PC-3 (cell line): ENCODE measurements around the gene SENP7. TPM values are rescaled to one million over a fixed set of nuclear protein-coding genes. Genes with fewer than 3 reads are reported as not detected.

Experiments
- ATAC-seq: fragments of 200-7000 bp; cut with Tn5 transposase; 2 replicates; pipeline ENCODE4 v1.9.1; 2020; ENCODE audit warnings: mild to moderate bottlenecking, moderate library complexity
- BruUV-seq: library from RNA; stranded (reverse); fragments of 400-500 nt; replicated peaks from 2 replicates; lab custom pipeline; 2021; lab: Mats Ljungman, UMichigan
- CTCF ChIA-PET: fragments of 300-600 bp; sonication (Branson Sonifier 250); formaldehyde crosslinking; loops from one replicate; lab custom pipeline; 2022; ENCODE audit warnings: antibody characterized with exemption; lab: Charles Lee
- POLR2A ChIA-PET: fragments of 300-600 bp; sonication (Branson Sonifier 250); formaldehyde crosslinking; loops from one replicate; lab custom pipeline; 2022; ENCODE audit warnings: antibody characterized with exemption; ENCODE audit not compliant: unreplicated experiment; lab: Charles Lee
- DNase-seq: peaks from one replicate; pipeline ENCODE4 v3.0.0-alpha.2; 2015
- H2AFZ ChIP-seq: fragments of 300-600 bp; sonication (generic); 2 replicates; pipeline ENCODE4 v1.6.0; 2016; ENCODE audit warnings: antibody characterized with exemption, low read length
- H3F3A ChIP-seq: fragments of 300-600 bp; sonication (generic); one replicate; pipeline ENCODE4 v1.6.0; 2017; ENCODE audit warnings: antibody characterized with exemption, low read length, control low read depth, mild to moderate bottlenecking; ENCODE audit not compliant: unreplicated experiment
- H3K27ac ChIP-seq: fragments of 300-600 bp; sonication (generic); 2 replicates; pipeline ENCODE4 v1.5.1; 2016; ENCODE audit warnings: mild to moderate bottlenecking, low read length
- H3K27me3 ChIP-seq: fragments of 300-600 bp; sonication (generic); 2 replicates; pipeline ENCODE4 v1.6.1; 2016; ENCODE audit warnings: low read length, mixed read lengths
- H3K36me3 ChIP-seq: fragments of 300-600 bp; sonication (generic); 2 replicates; pipeline ENCODE4 v1.6.1; 2016; ENCODE audit warnings: low read depth, mixed run types, low read length, mixed read lengths
- H3K4me1 ChIP-seq: fragments of 300-600 bp; sonication (generic); 2 replicates; pipeline ENCODE4 v1.5.1; 2016; ENCODE audit warnings: low read length; ENCODE audit not compliant: insufficient read depth
- H3K4me2 ChIP-seq: fragments of 300-600 bp; sonication (generic); 2 replicates; pipeline ENCODE4 v1.6.0; 2016; ENCODE audit warnings: low read length
- H3K4me3 ChIP-seq: fragments of 300-600 bp; sonication (generic); 2 replicates; pipeline ENCODE4 v1.5.1; 2016; ENCODE audit warnings: mild to moderate bottlenecking, low read length, mixed read lengths
- H3K79me2 ChIP-seq: fragments of 300-600 bp; sonication (generic); 2 replicates; pipeline ENCODE4 v1.6.1; 2017; ENCODE audit warnings: low read length, mixed read lengths
- H3K9ac ChIP-seq: fragments of 300-600 bp; sonication (generic); 2 replicates; pipeline ENCODE4 v1.6.0; 2016; ENCODE audit warnings: mild to moderate bottlenecking, low read length
- H3K9me2 ChIP-seq: fragments of 300-600 bp; sonication (generic); replicated peaks from 2 replicates; pipeline ENCODE4 v1.6.1; 2016; ENCODE audit warnings: mixed run types, low read length, mixed read lengths
- H3K9me3 ChIP-seq: fragments of 300-600 bp; sonication (generic); 2 replicates; pipeline ENCODE4 v1.6.1; 2016; ENCODE audit warnings: low read length, mixed read lengths
- H4K20me1 ChIP-seq: fragments of 300-600 bp; sonication (generic); 2 replicates; pipeline ENCODE4 v1.6.1; 2016; ENCODE audit warnings: low read length, mixed read lengths
- CTCF ChIP-seq: fragments of 300-600 bp; sonication (generic); conservative IDR thresholded peaks from 2 replicates; pipeline ENCODE4 v1.5.1; 2017; ENCODE audit warnings: antibody characterized with exemption, low read depth, mild to moderate bottlenecking, low read length
- EZH2 ChIP-seq: fragments of 300-600 bp; sonication (generic); IDR thresholded peaks from one replicate; pipeline ENCODE4 v1.6.1; 2017; ENCODE audit warnings: antibody characterized with exemption, mild to moderate bottlenecking, low read length; ENCODE audit not compliant: unreplicated experiment
- EZH2phosphoT487 ChIP-seq: fragments of 300-600 bp; sonication (generic); IDR thresholded peaks from 2 replicates; pipeline ENCODE4 v1.6.1; 2018; ENCODE audit warnings: mild to moderate bottlenecking, antibody characterized with exemption, low read length, borderline replicate concordance
- intact Hi-C: fragments of 100-400 bp; cut with micrococcal nuclease; formaldehyde crosslinking; loops from 2 replicates; pipeline ENCODE4 v1.9.0; 2023
- total RNA-seq: library from RNA; depleted of rRNA; stranded (reverse); fragments of >200 nt; gene quantifications from 2 replicates; pipeline ENCODE4 v1.2.3, GENCODE V29; 2014

SENP7 gene
- total RNA-seq, 1 experiment from 2014 or later: 4.8 TPM

GRCh38 chr3:101513419-101513986 is 491 bp upstream of the SENP7 start:
- Histone ChIP-seq H3K36me3 (no peaks in the 10 kb centered on the region), H3K9me3 (no peaks in the 10 kb centered on the region), H3K9me2 (no peaks in the 10 kb centered on the region), H3K4me3 (peak overlapping the region; percentile 70), H3F3A (no peaks in the 10 kb centered on the region), H3K9ac (peak overlapping the region; percentile 77), H3K27me3 (no peaks in the 10 kb centered on the region), H3K4me1 (peaks cover 38% of the 10 kb centered on the region), H3K27ac (peak overlapping the region; percentile 67), H3K4me2 (peak overlapping the region; percentile 76), H3K79me2 (peaks cover 17% of the 10 kb centered on the region), H4K20me1 (no peaks in the 10 kb centered on the region), H2AFZ (peak overlapping the region; percentile 80)
- intact Hi-C loops: loop anchor here (2.0 to 5.0 kb wide), 3 partner anchors 47 to 221 kb away; partner anchors contain the start of gene TRMT10C
- TSS peak; percentile 97 for BruUV-seq
- POLR2A ChIA-PET: no interaction called here
- DNase-seq (no peak), ATAC-seq (no peak)
- no peak for TF ChIP-seq EZH2
- TF ChIP-seq EZH2phosphoT487: no peak
- TF ChIP-seq CTCF: no peak
- CTCF ChIA-PET: no interaction called here

GRCh38 chr3:101512396-101512645 is 691 bp downstream of the SENP7 start:
- H3K4me2 ChIP-seq: peak overlapping the region; percentile 76
- H3F3A ChIP-seq: no peaks in the 10 kb centered on the region
- no peaks in the 10 kb centered on the region for H3K27me3 ChIP-seq
- ChIA-PET POLR2A (interaction anchor here (0.6 kb wide), 1 partner anchor 316 kb away, joined by 8 read pairs; no protein-coding TSS in a partner anchor), CTCF (interaction anchor here (0.9 kb wide), 1 partner anchor 130 kb away, joined by 4 read pairs; no protein-coding TSS in a partner anchor)
- BruUV-seq: TSS peak; percentile 83
- H2AFZ ChIP-seq: peak overlapping the region; percentile 80
- TF ChIP-seq CTCF (no peak), EZH2 (no peak), EZH2phosphoT487 (no peak)
- H3K36me3 ChIP-seq: no peaks in the 10 kb centered on the region
- H3K9ac ChIP-seq: peak overlapping the region; percentile 77
- H3K9me3 ChIP-seq: no peaks in the 10 kb centered on the region
- H3K79me2 ChIP-seq: peaks cover 17% of the 10 kb centered on the region
- H3K4me1 ChIP-seq: peaks cover 30% of the 10 kb centered on the region
- H3K4me3 ChIP-seq: peak overlapping the region; percentile 70
- H4K20me1 ChIP-seq: no peaks in the 10 kb centered on the region
- no peak for ATAC-seq
- H3K27ac ChIP-seq: peak overlapping the region; percentile 67
- DNase-seq: no peak
- intact Hi-C loops: loop anchor here (1.0 to 5.0 kb wide), 4 partner anchors 48 to 283 kb away; partner anchors contain the start of gene TRMT10C
- no peaks in the 10 kb centered on the region for H3K9me2 ChIP-seq

GRCh38 chr3:101509811-101510210 is 3.2 kb downstream of the SENP7 start:
- H3K4me3 ChIP-seq: no peak overlapping the region
- TF ChIP-seq CTCF (no peak), EZH2phosphoT487 (no peak), EZH2 (no peak)
- H4K20me1 ChIP-seq: no peaks in the 10 kb centered on the region
- H3K9ac ChIP-seq: no peak overlapping the region
- DNase-seq (peak; percentile 78), ATAC-seq (no peak)
- H3K27me3 ChIP-seq: no peaks in the 10 kb centered on the region
- POLR2A ChIA-PET: interaction anchor here (0.7 kb wide), 1 partner anchor 206 kb away, joined by 3 read pairs; no protein-coding TSS in a partner anchor
- H3K4me2 ChIP-seq: peak overlapping the region; percentile 24
- H3K4me1 ChIP-seq: peaks cover 30% of the 10 kb centered on the region
- intact Hi-C loops: loop anchor here (5.0 kb wide), 1 partner anchor 218 kb away; no protein-coding TSS in a partner anchor
- H2AFZ ChIP-seq: peak overlapping the region; percentile 54
- H3K9me3 ChIP-seq: no peaks in the 10 kb centered on the region
- H3F3A ChIP-seq: no peaks in the 10 kb centered on the region
- no TSS peak for BruUV-seq
- H3K36me3 ChIP-seq: no peaks in the 10 kb centered on the region
- no peaks in the 10 kb centered on the region for H3K9me2 ChIP-seq
- 0 out of 2 replicates have a peak overlapping the region, but pooled peaks have one; percentile 3 for H3K27ac ChIP-seq
- peaks cover 17% of the 10 kb centered on the region for H3K79me2 ChIP-seq
- CTCF ChIA-PET: no interaction called here
